Mesothelial cell of epicardium (in vitro differentiated cells): ENCODE measurements around the gene FKBP5. TPM values are rescaled to one million over a fixed set of nuclear protein-coding genes. Genes with fewer than 3 reads are reported as not detected.
"Not testable (repeated sequence)": the region's sequence is repeated elsewhere in the genome, so short reads cannot be mapped to it uniquely, and the experiment has no call there.

Experiments
- DNase-seq, 2 experiments: peaks; one replicate each; pipeline ENCODE4 v3.0.0; 2021; ENCODE audit warnings: low spot score in 2 of 2; ENCODE audit not compliant: unreplicated experiment in 2 of 2
- H3K27ac Mint-ChIP-seq: 2 replicates; pipeline ENCODE4 v1.8.0; 2021; ENCODE audit warnings: mixed read lengths
- H3K27me3 Mint-ChIP-seq: 2 replicates; pipeline ENCODE4 v1.8.0; 2021; ENCODE audit warnings: low read depth, mixed read lengths
- H3K36me3 Mint-ChIP-seq: 2 replicates; pipeline ENCODE4 v1.8.0; 2021; ENCODE audit warnings: mixed read lengths
- H3K4me1 Mint-ChIP-seq: 2 replicates; pipeline ENCODE4 v1.8.0; 2021; ENCODE audit warnings: mixed read lengths
- H3K4me3 Mint-ChIP-seq: 2 replicates; pipeline ENCODE4 v1.8.0; 2021; ENCODE audit warnings: mild to moderate bottlenecking, moderate library complexity, mixed read lengths
- H3K9me3 Mint-ChIP-seq: 2 replicates; pipeline ENCODE4 v1.8.0; 2021; ENCODE audit warnings: mixed read lengths
- total RNA-seq: library from RNA; stranded (reverse); gene quantifications from 3 replicates; pipeline ENCODE4 v1.2.1, GENCODE V29; 2021
- TF ChIP-seq, protein P1 (sequence below): fragments of 200-600 bp; sonication (generic); IDR thresholded peaks from one replicate; pipeline ENCODE4 v1.5.0; 2021; ENCODE audit warnings: antibody characterized with exemption; ENCODE audit not compliant: unreplicated experiment

Gene FKBP5
- total RNA-seq, 1 donor from 2014 or later: 7.3 TPM

DNA sequence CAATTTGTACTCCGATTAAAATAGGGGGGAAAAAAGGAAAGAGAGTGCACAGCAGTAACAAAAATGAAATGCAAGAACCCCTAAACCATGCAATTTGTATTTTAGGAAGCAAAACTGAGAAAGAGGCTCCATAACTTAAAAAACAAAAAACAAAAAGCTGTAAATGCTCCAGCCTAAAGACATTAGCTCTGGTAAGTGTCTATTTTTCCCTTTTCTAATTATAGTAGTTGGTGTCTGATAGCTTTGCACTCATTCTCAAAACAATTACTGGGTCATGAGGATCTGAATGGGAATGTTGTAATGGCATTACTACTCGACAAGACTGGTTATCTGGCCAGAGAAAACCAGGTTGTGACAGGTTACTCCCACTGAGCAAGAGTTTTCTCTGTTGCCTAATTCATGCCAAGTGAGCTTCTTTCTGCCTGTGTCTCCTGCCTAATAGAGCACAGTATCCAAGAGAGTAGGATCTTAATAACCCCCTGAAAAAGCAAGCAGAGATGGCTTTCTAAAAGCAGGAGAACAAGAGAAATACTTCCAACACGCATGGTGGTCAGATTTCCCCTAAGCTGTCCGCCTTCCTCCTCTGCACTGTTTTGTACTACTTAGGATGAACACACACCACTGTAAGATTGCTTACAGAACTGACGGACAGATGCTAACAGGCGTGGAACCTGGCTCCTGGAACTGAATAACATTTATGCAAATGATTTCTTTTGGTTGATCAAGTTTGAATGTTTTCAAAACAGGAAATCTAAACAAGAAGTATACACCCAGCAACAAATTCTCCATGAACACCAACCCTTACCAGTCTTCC lies 86.4 kb downstream of the FKBP5 start:
- H3K36me3 Mint-ChIP-seq: no peaks in the 10 kb centered on the region
- DNase-seq: no peak
- no peaks in the 10 kb centered on the region for H3K9me3 Mint-ChIP-seq
- TF ChIP-seq, protein P1, sequence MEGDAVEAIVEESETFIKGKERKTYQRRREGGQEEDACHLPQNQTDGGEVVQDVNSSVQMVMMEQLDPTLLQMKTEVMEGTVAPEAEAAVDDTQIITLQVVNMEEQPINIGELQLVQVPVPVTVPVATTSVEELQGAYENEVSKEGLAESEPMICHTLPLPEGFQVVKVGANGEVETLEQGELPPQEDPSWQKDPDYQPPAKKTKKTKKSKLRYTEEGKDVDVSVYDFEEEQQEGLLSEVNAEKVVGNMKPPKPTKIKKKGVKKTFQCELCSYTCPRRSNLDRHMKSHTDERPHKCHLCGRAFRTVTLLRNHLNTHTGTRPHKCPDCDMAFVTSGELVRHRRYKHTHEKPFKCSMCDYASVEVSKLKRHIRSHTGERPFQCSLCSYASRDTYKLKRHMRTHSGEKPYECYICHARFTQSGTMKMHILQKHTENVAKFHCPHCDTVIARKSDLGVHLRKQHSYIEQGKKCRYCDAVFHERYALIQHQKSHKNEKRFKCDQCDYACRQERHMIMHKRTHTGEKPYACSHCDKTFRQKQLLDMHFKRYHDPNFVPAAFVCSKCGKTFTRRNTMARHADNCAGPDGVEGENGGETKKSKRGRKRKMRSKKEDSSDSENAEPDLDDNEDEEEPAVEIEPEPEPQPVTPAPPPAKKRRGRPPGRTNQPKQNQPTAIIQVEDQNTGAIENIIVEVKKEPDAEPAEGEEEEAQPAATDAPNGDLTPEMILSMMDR: no peak
- H3K27me3 Mint-ChIP-seq: no peaks in the 10 kb centered on the region
- H3K27ac Mint-ChIP-seq: peak overlapping the region; percentile 74
- H3K4me1 Mint-ChIP-seq: peaks cover 40% of the 10 kb centered on the region
- no peak overlapping the region for H3K4me3 Mint-ChIP-seq

- Mint-ChIP-seq H3K36me3 (no peaks in the 10 kb centered on the region), H3K27ac (peak overlapping the region; percentile 81), H3K4me1 (peaks cover 48% of the 10 kb centered on the region), H3K27me3 (no peaks in the 10 kb centered on the region), H3K4me3 (no peak overlapping the region), H3K9me3 (no peaks in the 10 kb centered on the region)
- no peak for DNase-seq
- TF ChIP-seq, protein P1: no peak
Measured at GRCh38 chr6:35601331-35602132, 87.2 kb downstream of the FKBP5 start.

DNA sequence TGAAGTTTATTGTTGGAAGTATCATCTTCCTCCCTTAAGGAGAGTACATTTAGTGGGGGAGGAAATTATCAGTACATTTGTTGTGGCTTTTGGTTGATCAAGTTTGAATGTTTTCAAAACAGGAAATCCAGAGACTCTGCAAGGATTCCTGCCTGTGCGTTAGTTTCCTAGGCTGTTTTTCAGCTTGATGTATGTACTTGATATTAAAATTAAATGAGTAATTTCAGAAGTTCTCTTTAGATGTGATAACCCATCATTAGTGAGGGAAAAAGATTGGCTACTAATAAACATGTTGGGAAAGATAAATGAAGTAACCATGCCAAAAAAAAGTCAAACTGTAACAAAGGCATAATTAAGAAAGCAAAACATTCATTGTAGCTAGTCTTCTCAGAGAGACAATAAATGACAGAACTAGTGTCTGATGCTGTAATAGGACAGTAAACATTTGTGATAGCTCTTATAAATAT lies 88.0 kb downstream of the FKBP5 start:
- DNase-seq: no peak
- H3K4me3 Mint-ChIP-seq: no peak overlapping the region

GRCh38 chr6:35599761-35600658 lies 88.7 kb downstream of the FKBP5 start:
- peaks cover 55% of the 10 kb centered on the region for H3K4me1 Mint-ChIP-seq

More for the DNA sequence above, 88.0 kb downstream of the FKBP5 start:
- Mint-ChIP-seq H3K36me3 (no peaks in the 10 kb centered on the region), H3K27me3 (no peaks in the 10 kb centered on the region), H3K4me1 (peaks cover 55% of the 10 kb centered on the region), H3K27ac (peak overlapping the region; percentile 81), H3K9me3 (no peaks in the 10 kb centered on the region)
- TF ChIP-seq, protein P1: no peak

GRCh38 chr6:35598621-35599020 lies 90.1 kb downstream of the FKBP5 start:
- H3K27ac Mint-ChIP-seq, H3K4me3 Mint-ChIP-seq, H3K36me3 Mint-ChIP-seq, H3K9me3 Mint-ChIP-seq, H3K27me3 Mint-ChIP-seq, DNase-seq: not testable (repeated sequence)
- peaks cover 55% of the 10 kb centered on the region for H3K4me1 Mint-ChIP-seq

More at GRCh38 chr6:35599761-35600658, 88.7 kb downstream of the FKBP5 start:
- Mint-ChIP-seq H3K4me3 (no peak overlapping the region), H3K27me3 (no peaks in the 10 kb centered on the region), H3K27ac (peak overlapping the region; percentile 81), H3K36me3 (no peaks in the 10 kb centered on the region), H3K9me3 (no peaks in the 10 kb centered on the region)
- DNase-seq: no peak
- TF ChIP-seq, protein P1: no peak
